HG02970 (cell line): ENCODE measurements around the gene AKR1C4.

Experiments
- ATAC-seq: cut with Tn5 transposase; IDR thresholded peaks from one replicate; pipeline ENCODE4 v1.9.1; 2021; ENCODE audit warnings: mild to moderate bottlenecking, moderate library complexity, moderate number of reproducible peaks; ENCODE audit not compliant: unreplicated experiment, low FRiP score

The AKR1C4 gene

DNA sequence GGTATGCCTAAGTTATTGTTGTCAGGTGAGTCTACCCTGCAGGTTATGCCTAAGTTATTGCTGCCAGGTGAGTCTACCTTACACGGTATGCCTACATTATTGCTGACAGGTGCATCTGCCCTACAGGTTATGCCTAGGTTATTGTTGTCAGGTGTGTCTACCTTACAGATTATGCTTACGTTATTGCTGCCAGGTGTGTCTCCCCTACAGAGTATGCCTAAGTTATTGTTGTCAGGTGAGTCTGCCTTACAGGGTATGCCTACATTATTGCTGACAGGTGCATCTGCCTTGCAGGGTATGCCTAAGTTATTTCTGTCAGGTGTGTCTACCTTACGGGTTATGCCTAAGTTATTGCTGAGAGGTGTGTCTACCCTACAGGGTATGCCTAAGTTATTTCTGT is 64.2 kb downstream of the AKR1C4 start:
- no peak for ATAC-seq

DNA sequence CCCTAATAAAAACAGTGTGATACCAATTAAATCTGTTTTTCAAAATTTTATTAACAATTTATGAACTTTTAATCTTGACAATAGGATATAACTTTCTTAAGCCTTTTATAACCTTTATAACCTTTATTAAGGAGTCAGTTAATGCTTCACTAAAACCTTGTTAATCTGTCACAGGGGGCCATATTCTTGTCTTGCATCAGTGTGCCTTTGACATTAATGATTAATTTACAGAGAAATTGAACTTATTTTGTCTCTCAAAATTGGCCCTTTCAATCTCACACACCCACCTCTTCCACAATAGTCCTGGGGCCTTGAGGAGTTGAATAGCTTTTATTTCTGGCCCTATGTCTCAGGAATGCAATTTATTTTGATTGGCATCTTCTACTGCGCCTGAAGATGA is 68.5 kb downstream of the AKR1C4 start:
- no peak for ATAC-seq

DNA sequence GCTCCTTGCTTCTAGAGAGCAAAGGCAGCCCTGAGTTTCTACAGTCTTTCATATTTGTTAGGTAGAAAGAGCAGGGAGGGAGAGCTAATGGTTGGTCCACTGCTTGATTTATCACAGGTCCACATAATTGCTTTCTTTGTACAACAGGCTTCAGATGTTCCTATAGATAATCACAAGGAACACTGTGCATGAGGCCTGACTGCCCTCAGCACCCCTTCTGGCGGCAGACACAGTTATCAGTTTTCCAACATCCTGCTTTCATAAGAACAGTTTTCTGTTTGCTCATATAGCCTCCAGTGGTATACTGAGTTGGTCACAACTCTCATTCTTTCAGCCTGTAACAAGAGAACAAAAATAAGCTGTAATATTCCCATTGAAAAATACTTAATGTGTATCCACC is 69.7 kb downstream of the AKR1C4 start:
- ATAC-seq: no peak

DNA sequence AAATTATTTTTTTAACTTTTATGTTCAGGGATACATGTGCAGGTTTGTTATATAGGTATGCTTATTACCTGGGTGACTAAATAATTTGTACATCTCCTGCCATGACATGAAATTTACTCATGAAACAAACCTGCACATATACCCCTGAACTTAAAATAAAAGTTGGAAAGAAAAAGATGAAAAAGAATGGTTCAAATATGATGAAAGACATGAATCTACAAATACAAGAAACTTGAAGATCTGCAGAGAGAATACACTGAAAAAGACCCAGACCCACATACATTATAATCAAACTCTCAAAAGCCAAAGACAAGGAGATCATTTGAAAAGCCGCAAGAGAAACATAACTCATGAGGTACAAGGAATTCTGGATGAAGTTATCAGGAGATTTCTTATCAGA is 70.2 kb downstream of the AKR1C4 start:
- ATAC-seq: no peak

DNA sequence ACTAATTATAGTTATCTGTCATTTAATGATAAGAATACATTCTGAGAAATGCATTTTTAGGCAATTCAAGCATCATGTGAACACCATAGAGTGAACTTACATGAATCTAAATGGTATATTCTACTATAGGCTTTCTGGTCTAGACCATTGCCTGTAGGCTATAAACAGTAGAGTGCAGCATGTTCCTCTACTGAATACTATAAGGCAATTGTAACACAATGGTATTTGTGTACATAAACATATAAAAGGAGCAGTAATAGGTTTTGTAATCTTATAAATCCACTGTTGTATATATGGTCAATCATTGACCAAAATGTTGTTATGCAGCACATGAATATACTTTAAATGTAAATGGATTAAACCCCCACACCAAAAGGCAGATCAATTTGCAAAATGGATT is 71.6 kb downstream of the AKR1C4 start:
- no peak for ATAC-seq
